Peyer's patch (tissue), 4 donors: ENCODE results near the gene NAA15.
"Not testable (repeated sequence)": the region's sequence is repeated elsewhere in the genome, so short reads cannot be mapped to it uniquely, and the experiment has no call there.

ENCODE experiments used
- CTCF ChIP-seq, 6 experiments: fragments of 450-650 bp in 4 of 6; fragments of 200-600 bp in 2 of 6; sonication (generic) in 1 of 6; IDR thresholded peaks; one replicate each; pipeline ENCODE4 v1.5.1; 2017 to 2019; ENCODE audit warnings: antibody characterized with exemption in 6 of 6, mild to moderate bottlenecking in 3 of 6, moderate library complexity in 1 of 6
- POLR2A ChIP-seq, 2 donors: fragments of 450-650 bp; IDR thresholded peaks; one replicate each; pipeline ENCODE4 v1.5.1; 2017; ENCODE audit warnings: antibody characterized with exemption in 2 of 2, mild to moderate bottlenecking in 2 of 2, moderate library complexity in 2 of 2

- TF ChIP-seq POLR2A, CTCF (IDR thresholded peaks at IDR 0.05): not testable (repeated sequence)
Measured at GRCh38 chr4:139414671-139415210, 113.4 kb downstream of the NAA15 start.
